Measurements from ENCODE around the gene BAD.

DNA sequence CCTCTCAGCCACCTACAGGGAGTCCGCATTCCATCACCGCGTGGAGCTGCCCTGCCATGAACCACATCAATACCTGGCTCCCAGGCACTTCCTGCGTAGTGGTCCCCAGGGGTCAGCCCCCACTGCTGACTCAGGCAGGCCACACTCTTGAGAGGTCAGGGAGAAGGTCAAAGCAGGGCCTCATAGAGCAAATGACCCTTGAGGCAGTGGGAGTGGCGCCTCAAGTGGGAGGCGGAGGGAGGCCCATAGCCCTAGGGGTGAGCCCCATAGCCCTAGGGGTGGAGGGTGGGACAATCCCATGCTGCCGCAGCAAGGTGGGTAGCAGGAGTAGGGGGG is 38.4 kb upstream of the BAD start:
- TF ChIP-seq POLR2A (IDR thresholded peaks at IDR 0.05) (no peak), CTCF (IDR thresholded peaks at IDR 0.05 in 8 of 11, conservative IDR thresholded peaks at IDR 0.05 in 3 of 11) (no peak), POLR2AphosphoS5 (IDR thresholded peaks at IDR 0.05) (peak in 2 of 3 donors; percentile 17 to 32)

All from spleen (tissue), 7 donors.